Measurements from ENCODE around the gene CP.
A peak's percentile ranks its signal among the peaks of the same experiment; 100 is the strongest.
"Not testable (repeated sequence)": the region's sequence is repeated elsewhere in the genome, so short reads cannot be mapped to it uniquely, and the experiment has no call there.

CP gene

GRCh38 chr3:149221783-149222517 lies at the start of gene CP:
Gene CP, minus strand, starts transcription at chr3:149221829. Its CDS starts 37 bp downstream, at chr3:149221792.
- ATAC-seq, result no peak

GRCh38 chr3:149270180-149270579 lies 48.6 kb upstream of the CP start:
- ATAC-seq, result no peak

- ATAC-seq, result no peak
Observed at GRCh38 chr3:149269687-149270086, 48.1 kb upstream of the CP start.

GRCh38 chr3:149267565-149267964 lies 45.9 kb upstream of the CP start:
- ATAC-seq, result no peak

GRCh38 chr3:149266736-149267135 lies 45.1 kb upstream of the CP start:
- ATAC-seq, result no peak

GRCh38 chr3:149263856-149264255 lies 42.2 kb upstream of the CP start:
- no peak for ATAC-seq

GRCh38 chr3:149258714-149259113 lies 37.1 kb upstream of the CP start:
- no peak for ATAC-seq

GRCh38 chr3:149258298-149258697 lies 36.7 kb upstream of the CP start:
- no peak for ATAC-seq

- no peak for ATAC-seq
Observed at GRCh38 chr3:149252272-149252671, 30.6 kb upstream of the CP start.

- no peak for ATAC-seq
Observed at GRCh38 chr3:149251186-149251585, 29.6 kb upstream of the CP start.

GRCh38 chr3:149247929-149248691 lies 26.5 kb upstream of the CP start:
- ATAC-seq, result peak; percentile 52 to 69

GRCh38 chr3:149247008-149247710 lies 25.5 kb upstream of the CP start:
- ATAC-seq, result no peak

GRCh38 chr3:149245738-149246451 lies 24.3 kb upstream of the CP start:
- ATAC-seq, result peak; percentile 51 to 65

GRCh38 chr3:149243540-149243939 lies 21.9 kb upstream of the CP start:
- ATAC-seq, result no peak

- ATAC-seq, result no peak
Observed at GRCh38 chr3:149239357-149239936, 17.8 kb upstream of the CP start.

GRCh38 chr3:149238268-149238667 lies 16.6 kb upstream of the CP start:
- not testable (repeated sequence) for ATAC-seq

GRCh38 chr3:149235599-149236424 lies 14.2 kb upstream of the CP start:
- no peak for ATAC-seq

GRCh38 chr3:149234671-149235245 lies 13.1 kb upstream of the CP start:
- no peak for ATAC-seq

GRCh38 chr3:149233323-149233722 lies 11.7 kb upstream of the CP start:
- ATAC-seq, result no peak

GRCh38 chr3:149231871-149232270 lies 10.2 kb upstream of the CP start:
- ATAC-seq, result no peak

- ATAC-seq, result no peak
Observed at GRCh38 chr3:149227591-149228268, 6.1 kb upstream of the CP start.
